HG03378 (cell line): ENCODE results near the gene BRS3.
"Not testable (repeated sequence)": the region's sequence is repeated elsewhere in the genome, so short reads cannot be mapped to it uniquely, and the experiment has no call there.

Experiments used
- ATAC-seq: cut with Tn5 transposase; IDR thresholded peaks from one replicate; pipeline ENCODE4 v1.9.1; 2021; ENCODE audit warnings: mild to moderate bottlenecking, moderate library complexity; ENCODE audit not compliant: unreplicated experiment

The BRS3 gene

DNA sequence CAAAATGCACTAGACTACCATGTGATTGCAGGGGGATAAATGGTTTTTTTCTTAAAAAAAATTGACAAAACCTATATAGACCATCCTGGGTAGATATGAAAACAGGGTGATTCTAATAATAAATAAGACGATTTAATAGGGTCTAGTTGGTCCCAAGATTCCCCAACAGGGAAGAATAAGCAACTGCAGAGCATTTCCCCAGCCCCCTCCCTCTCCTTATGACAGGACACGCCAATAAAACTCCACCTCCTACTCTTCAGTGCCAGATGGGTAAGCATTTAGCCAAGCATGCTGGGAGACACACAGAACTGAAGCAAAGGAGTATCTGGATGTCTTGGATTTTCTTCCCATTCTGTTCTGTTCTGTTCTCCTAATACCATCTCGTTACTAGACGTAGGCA is at the start of gene BRS3:
TSS of gene BRS3 (plus strand) at position 301 of the 400 bp plus-strand sequence. CDS start 168 bp downstream, outside the sequence.
- no peak for ATAC-seq

DNA sequence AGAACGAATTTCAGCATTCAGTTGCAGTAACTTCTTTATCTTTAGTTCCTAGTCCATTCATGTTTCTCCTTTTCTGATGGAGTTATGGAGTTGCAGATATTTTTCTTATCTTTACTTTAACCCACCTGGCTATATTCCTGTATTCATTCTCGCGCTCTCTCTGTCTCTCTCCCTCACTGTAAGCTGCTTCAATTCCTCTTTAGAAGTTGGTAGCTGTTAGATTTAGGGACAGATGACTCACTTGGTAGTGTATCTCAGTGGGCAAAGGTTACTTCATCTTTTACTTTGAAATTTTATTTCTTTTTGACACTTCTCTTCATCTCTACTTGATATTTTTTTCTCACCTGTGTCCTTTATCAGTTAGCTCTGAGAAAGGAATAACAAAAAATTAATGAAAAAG is 49.6 kb upstream of the BRS3 start:
- no peak for ATAC-seq

DNA sequence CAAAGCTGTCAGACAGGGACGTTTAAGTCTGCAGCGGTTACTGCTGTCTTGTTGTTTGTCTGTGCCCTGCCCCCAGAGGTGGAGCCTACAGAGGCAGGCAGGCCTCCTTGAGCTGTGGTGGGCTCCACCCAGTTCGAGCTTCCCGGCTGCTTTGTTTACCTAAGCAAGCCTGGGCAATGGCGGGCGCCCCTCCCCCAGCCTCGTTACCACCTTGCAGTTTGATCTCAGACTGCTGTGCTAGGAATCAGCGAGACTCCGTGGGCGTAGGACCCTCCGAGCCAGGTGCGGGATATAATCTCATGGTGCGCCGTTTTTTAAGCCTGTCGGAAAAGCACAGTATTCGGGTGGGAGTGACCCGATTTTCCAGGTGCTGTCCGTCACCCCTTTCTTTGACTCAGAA is 42.1 kb upstream of the BRS3 start:
- not testable (repeated sequence) for ATAC-seq

DNA sequence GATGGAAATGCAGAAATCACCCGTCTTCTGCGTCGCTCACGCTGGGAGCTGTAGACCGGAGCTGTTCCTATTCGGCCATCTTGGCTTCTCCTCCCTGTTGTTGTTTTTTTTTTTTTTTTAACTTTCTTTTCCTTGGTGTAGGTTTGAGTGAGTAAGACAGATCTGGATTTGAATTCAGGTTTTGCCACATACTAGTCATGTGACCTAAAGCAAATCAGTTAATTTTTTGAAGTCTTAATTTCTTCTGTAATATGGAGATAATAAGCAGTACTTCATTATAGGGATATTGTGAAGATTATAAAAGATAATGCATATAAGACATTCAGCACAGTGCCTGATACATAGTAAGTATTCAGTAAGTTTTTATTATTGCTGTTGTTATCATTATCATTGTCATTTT is 41.5 kb upstream of the BRS3 start:
- ATAC-seq: no peak

DNA sequence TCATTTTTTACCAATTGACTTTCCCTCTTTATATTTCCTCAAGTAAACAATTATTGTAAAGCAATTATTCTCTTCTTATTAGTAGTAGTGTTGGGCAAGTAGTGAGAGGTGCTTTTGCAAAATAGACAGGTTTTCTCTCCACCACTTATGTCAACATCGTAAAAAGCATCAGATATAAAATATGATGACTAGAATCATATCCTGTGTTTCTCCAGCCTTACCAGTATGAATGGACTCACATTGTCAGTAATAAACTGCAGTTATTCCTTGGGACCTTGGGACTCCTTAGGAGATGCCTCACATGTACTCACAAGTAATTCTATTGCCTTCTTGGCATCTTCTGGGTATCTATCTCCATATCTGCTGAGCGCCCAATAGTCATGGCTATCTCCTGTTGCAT is 40.4 kb upstream of the BRS3 start:
- ATAC-seq: no peak

DNA sequence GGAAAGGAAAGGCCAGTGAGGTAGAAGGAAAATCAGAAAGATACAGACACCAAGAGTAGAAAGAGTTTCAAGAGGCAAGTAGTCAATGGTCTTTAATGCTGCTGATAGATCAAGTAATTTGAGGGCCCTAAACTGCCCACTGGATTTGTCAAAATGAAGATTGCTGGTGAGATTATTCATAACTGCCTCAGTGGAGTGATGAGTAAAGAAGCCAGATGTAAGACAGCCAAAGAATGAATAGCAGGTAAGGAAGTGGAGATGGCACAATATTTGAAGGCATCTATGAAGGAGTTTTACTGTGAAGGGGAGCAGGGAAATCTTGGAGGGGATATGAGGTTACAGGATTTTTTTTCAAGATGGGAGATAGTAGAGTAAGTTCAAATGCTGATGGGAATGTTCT is 39.8 kb upstream of the BRS3 start:
- ATAC-seq: no peak

DNA sequence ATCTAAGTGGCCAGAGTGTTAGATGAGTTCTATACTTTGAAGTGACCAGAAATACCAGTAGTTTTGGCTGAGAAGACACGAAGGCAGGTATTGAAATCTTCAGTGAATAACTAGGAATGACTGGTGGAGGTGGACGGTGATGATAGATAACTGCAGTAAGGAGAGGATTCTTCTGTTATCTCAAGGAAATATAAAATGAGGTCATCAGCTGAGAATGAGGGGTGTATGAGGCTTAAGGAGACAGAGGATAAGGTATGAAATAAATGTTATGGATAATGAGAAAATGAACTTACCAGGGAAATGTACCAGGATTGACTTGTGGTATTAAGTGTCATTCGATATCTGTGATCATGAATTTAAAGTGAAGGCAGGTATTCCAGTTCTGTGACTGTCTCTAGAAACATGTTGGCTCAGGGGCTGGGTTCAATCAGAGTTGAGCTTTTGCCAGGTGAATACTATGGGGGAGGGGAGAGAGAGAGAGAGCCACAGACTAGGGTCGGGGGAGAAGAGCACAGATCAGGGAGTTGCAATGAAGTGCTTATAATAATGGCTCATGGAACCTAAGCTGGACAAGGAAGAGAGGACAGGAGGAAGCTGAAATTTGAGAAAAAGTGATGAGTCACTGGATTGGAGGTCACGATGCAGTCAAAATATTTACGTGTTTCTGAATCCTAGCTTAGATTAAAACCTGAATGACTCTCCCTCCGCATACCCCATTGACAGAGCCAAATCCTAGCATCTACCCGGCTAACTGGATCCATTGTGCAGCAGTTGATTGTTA is 37.5 kb upstream of the BRS3 start:
- ATAC-seq: no peak

DNA sequence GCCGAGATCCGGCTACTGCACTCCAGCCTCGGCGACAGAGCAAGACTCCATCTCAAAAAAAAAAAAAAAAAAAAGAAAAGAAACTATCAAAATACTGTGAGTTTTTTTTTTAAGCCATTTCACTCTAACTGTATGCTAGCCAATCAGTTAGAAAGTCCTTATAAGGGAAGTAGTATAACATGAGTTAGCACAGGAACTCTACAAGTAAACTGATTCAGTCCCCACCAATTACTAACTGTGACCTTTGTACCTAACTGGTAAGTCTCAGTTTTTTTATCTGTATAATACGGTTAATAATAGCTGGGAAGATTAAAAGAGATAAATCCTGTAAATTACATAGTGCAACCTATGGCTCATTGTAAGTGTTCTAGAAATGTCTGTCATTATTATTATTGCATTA is 35.1 kb upstream of the BRS3 start:
- no peak for ATAC-seq

DNA sequence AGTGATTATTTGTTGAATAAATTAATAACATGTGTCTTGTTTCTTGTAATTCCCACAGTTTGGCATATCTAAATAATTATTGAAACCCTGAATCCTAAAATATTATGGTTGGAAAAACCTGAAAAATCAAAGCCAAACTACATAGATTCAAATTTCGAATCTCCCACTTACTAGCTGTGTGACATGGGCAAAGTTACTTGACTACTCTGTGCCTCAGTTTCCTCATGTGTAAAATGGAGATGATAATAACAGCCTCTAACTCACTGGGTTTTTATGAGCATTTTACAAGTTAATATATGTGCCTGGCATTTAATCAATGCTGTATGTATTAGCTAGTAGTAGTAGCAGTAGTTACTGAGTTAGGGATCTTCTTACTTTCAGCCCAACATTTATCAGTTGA is 34.6 kb upstream of the BRS3 start:
- ATAC-seq: no peak

DNA sequence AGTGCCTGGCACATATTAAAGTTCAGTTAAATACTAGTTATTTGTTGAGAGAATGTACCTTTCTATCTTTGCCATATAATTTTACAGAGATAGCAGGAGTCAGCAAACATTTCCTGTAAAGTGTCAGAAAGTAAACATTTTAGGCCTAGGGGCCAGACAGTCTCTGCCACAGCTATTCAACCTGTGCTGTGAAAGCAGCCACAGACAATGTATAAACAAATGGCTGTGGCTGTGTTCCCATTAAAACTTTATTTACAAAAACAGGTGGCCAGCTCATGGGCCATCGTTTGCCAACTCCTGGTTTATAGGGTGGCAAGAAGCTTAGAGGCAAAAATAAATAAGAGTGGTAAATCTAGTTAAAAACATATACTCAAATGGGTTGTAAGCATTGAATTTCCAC is 34.0 kb upstream of the BRS3 start:
- ATAC-seq: no peak

DNA sequence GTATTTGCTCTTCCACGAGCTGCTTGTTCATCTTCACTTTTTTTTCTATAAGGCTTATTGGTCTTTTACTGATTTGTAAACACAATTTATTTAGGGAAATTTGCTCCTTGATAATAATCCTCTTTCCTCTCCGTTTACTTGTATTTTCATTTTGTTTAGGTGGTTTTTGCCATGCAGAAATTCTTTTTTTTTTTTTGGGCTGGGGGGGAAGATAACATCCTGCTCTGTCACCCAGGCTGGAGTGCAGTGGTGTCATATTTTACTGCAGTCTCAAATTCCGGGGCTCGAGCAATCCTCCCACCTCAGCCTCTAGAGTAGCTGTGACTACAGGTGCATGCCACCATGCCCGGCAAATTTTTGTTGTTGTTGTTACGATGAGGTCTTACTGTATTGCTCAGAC is 31.6 kb upstream of the BRS3 start:
- no peak for ATAC-seq

DNA sequence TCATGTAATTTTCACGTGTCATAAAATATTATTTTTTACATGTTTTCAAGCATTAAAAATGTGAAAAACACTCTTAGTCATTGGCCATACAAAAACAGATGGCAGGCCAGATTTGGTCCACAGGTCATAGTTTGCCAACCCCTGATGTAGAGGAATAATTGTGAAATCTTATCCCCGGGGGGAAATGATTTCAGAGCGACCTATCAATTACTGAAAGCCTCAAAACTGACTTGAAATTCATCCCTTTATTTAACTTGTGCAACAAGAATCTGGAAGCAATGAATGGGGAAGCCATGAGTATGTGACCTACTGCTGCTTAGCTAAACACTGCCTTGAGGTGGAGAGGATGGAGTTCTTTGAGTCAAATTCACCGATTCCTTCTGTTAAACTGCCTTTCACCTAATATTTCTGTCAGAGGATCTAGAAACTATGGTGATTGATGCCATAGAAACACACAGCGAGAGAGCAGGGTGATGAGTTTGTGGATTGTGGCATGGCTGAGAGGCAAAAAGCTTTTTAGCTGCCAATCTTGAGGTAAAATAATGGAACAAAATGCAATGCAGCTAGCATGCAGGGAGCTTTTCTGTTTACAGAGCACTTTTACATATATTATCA is 30.3 kb upstream of the BRS3 start:
- no peak for ATAC-seq

DNA sequence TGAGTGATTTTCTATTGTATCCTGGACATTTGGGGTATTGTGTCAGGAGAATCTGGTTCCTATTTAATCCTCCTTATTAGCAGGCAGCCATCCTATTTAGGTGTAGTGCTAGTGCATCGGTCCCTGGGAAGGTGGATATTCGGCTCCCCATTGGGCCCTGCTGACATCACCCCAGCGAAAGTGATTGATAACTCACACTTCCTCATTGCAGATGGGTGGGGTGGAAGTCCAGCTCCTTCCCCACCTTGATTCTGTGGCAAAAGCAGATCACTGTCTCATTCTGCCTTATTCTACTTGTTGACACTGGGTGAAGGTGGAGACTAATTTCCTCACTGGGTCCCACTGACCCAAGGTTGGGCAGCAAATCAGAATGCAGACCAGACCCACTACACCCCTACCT is 23.2 kb upstream of the BRS3 start:
- no peak for ATAC-seq

DNA sequence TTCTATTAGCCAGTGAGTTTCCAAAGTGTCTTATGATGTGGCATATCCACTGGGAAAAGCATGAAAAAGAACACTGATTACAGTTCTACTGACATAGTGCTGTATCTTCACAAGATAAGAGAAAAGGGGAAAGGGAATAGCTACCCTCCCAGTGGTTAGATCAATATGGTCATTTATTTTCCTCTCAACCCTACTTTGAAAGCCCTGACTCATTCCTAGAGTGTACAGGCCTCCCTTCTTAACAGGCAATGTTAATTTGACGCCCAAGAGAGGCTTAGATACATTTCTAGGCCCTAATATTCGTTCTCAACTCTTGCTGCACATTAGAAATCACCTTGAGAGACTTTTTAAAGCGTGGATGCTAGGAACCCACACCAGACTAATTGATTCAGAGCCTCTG is 20.4 kb upstream of the BRS3 start:
- no peak for ATAC-seq

DNA sequence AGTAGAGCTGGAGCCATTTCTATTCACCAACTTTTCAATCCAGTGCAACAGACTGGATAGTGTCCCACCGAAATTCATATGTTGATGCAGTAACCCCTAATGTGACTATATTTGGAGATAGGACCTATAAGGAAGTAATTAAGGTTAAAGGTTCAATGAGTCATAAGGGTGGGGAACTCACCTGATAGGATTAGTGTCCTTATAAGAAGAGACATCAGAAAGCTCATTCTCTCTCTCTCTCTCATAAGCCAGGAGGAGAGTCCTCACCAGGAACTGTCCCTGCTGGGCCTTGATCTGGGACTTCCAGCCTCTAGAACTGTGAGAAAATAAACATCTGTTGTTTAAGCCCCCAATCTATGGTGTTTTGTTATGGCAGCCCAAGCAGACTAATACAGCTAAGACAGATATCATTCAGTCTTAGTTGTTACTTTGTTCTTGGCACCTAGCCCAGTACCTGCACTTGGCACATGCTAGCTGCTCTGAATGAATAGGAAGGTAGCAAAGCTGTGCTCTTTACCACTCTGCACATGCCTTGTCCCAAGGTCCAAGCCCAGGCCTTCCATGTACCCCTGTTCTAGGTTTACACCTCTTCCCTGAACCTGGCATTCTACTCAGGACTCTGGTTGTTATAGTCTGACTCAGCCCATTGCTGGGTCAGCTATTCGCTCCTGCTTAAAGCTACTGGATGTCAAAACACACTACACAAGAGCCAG is 19.2 kb upstream of the BRS3 start:
- no peak for ATAC-seq

DNA sequence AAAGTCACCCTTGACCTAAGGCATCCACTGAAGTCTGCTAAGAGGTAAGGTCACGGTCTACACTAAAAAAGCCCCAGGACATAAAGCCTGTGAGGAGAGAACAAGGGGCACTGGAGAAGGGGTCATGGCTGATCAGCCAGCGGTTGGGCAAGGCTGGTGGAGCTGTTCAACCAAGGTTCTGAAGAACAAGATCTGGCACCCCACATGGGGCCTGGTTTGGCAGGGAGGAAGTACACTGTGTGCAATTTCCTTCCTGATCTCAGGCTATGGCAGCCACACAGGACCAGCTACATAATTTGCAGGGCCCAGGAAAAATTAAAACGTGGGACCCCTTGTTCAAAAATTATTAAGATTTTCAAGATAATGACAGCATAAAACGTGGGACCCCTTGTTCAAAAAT is 14.1 kb upstream of the BRS3 start:
- no peak for ATAC-seq

DNA sequence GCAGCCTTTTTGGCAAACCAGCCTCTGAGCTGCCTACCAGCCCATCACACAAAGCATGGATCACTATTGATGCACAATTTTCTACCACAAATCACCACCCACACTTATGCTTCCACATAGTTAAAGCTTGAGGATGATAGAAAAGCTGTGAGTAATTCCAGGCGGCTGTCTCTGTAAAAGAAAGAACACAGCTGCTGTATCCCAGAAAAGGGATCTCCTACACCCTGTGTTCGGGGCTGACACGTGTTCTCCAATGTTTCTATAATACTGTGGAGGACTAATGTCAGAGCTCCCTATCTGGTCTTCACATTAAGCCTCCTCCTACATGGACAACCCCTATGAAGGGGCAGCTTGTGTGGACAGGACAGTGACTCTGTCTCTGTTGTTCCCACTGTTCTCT is 12.5 kb upstream of the BRS3 start:
- ATAC-seq: no peak

DNA sequence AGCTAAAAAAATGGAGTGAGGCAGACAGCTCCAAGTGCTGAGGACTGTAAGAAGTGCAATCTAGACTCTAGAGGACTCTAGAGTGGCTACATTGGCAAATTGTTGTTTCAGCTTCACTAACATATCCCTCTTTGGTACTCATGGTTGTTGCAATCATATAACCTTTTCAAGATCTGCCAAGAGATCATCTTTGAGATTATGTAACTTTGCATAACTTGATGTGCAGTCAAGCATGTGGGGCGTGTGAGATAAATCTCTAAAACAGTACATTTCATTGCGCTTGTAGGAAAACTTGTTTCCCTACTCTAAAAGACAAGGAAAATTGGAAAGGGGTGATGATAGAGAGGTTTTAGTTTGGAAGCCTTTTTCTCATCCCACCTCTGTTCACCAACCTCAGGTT is 11.2 kb upstream of the BRS3 start:
- no peak for ATAC-seq

DNA sequence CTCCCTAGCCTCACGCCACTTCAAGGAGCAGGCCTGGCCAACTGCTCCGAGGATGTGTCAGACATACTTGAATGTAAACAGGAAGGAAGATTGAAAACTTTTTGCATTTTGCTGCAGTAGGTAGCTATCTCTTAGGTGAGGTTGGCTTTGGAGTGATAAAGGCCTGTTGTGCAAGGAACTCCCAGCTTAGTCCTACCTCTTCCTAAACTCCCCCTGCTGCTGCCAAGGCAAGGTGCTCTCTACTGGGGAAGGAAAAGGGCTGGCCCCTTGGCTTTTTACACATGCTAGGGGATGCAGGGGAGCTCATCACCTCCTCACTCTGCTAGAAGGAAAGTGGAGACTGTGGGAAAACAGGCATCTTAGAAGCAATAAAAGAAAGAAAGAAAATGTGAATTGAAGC is 10.7 kb upstream of the BRS3 start:
- ATAC-seq: no peak

DNA sequence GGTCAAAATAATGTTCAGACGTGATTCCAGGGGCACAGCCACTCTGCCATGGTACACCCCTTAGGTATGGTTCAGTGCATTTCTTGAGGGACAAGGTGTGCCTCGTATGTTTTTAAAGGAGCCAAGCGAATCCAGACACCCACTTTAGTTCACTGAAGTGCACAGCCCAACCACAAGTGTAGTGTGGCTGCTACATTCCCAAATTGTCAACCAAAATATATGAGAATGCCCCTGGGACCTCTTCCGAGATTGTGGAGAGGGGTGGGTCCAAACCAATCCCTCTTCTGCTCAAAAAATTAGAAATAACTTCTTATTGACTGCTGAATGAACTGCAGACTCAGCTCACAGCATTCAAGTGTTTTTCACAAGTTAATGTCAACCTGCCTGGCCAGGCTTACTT is 7.4 kb upstream of the BRS3 start:
- no peak for ATAC-seq

DNA sequence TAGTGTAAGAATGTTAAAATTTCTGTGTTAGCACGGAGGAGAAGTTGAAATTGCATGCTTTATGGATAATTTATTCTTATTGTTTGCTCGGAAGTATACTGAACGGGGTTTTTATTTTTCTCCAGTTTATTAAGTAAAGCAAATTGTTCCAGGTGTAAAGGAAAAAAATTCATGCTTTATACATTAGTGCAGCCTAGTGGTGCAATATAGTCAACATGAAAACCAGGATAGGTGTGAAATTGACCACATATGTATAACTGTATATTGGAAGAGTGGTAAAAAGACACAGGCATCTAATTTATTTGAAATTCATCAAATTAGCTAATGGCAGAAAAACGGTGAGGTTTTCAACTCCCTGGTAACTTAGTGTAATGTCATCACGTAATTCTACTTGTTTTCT is 959 bp downstream of the BRS3 start:
- ATAC-seq: no peak

DNA sequence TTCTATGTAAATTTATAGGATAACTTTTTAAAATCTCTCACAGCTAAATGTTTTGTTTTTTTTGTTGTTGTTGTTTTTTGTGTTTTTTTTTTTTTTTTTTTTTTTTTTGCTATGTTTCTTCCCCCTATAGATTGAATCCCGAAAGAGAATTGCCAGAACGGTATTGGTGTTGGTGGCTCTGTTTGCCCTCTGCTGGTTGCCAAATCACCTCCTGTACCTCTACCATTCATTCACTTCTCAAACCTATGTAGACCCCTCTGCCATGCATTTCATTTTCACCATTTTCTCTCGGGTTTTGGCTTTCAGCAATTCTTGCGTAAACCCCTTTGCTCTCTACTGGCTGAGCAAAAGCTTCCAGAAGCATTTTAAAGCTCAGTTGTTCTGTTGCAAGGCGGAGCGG is 4.1 kb downstream of the BRS3 start:
- ATAC-seq: no peak
